HG02884 (cell line): Measurements from ENCODE around the gene GPATCH3.
"Not testable (repeated sequence)": the region's sequence is repeated elsewhere in the genome, so short reads cannot be mapped to it uniquely, and the experiment has no call there.

ENCODE experiments used
- ATAC-seq: cut with Tn5 transposase; IDR thresholded peaks from one replicate; pipeline ENCODE4 v1.9.1; 2021; ENCODE audit warnings: mild to moderate bottlenecking, moderate library complexity; ENCODE audit not compliant: unreplicated experiment

GPATCH3 gene

GRCh38 chr1:26847826-26848225 lies 52.4 kb downstream of the GPATCH3 start:
- ATAC-seq = not testable (repeated sequence)

DNA sequence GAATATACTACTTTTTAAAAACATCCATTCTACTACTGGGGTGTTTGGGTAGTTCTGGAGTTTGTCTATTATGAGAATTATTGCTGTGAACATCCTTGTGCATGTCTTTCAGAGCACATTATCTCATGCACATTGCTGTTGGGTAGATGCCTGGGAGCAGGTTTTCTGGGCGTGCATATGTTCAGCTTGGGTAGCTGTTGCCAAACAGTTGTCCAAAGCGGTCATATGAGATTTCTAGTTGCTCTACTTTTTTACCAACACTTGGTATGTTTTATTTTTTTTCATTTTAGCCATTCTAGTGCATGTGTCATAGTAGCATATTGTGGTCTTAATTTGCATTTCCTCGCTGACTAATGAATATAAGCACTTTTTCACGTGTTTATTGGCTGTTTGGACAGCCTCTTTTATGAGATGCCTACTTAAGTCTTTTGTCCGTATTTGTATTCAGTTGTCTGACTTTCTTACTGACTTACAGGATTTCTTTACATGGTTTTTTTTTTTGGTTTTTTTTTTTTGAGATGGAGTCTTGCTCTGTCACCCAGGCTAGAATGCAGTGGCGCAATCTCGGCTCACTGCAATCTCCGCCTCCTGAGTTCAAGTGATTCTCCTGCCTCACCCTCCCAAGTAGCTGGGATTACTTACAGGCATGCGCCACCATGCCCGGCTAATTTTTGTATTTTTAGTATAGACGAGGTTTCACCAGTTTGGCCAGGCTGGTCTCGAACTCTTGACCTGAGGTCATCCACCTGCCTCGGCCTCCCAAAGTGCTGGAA lies 55.7 kb downstream of the GPATCH3 start:
- no peak for ATAC-seq
